GM23248 (cell line): ENCODE data around the gene MKLN1.

Experiments
- EZH2 ChIP-seq: fragments of 200-600 bp; sonication (generic); IDR thresholded peaks from 2 replicates; pipeline ENCODE4 v1.6.1; 2018; ENCODE audit warnings: antibody characterized with exemption, mild to moderate bottlenecking; ENCODE audit not compliant: insufficient read depth, poor library complexity, severe bottlenecking
- EZH2phosphoT487 ChIP-seq: fragments of 200-600 bp; sonication (generic); IDR thresholded peaks from 2 replicates; pipeline ENCODE4 v1.6.1; 2018; ENCODE audit warnings: antibody characterized with exemption, moderate library complexity, mild to moderate bottlenecking, low read depth; ENCODE audit not compliant: insufficient read depth

DNA sequence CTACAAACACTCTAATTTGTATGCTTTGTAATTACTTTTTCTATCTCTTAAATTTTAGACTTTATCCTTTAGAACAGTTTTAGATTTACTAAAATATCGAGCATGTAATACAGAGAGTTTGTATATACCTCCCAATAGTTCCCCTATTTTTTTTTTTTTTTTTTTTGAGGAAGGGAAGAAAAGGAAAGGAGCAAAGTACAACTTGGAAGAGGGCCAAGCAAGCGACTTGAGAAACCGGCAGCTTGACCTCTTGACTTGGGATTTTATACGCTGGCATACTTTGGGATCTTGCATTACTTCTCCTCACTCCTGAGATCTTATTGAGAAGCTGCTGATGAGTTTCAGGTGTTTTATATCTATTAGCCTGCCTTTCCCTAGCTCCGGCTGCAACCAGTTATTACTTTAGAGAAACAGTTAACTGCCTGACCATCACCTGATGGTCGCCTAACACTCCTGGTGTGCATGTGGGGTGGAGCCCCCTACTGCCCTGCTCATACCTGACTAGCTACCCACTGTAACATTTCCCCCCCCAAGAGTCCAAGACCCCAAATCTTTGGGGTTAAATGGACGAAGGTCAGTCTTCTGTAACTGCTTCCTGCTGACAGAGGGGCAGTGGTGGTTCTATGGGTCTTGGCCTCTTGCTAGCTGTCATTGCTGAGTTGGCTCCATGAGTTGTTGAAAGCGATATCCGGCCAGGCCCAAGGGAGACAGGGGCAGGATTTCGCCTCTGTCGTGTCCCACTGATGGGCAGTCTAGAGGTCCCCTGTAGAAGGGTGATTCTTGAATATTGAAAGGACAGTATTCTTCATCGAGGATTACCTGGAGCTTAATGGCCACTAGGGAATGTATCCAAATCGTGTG is 28.5 kb downstream of the MKLN1 start:
- no peak for TF ChIP-seq EZH2phosphoT487
- TF ChIP-seq EZH2: no peak
